A172 (cell line): ENCODE results near the gene CSTPP1. TPM values are rescaled to one million over a fixed set of nuclear protein-coding genes. Genes with fewer than 3 reads are reported as not detected.
A peak's percentile ranks its signal among the peaks of the same experiment; 100 is the strongest.
"Not testable (repeated sequence)": the region's sequence is repeated elsewhere in the genome, so short reads cannot be mapped to it uniquely, and the experiment has no call there.

Experiments
- DNase-seq: peaks from one replicate; pipeline ENCODE4 v3.0.0-alpha.2; 2015; ENCODE audit warnings: low spot score
- total RNA-seq: library from RNA; depleted of rRNA; stranded (reverse); fragments of >200 nt; shearing (Covaris generic); gene quantifications from 2 replicates; pipeline ENCODE4 v1.2.3, GENCODE V29; 2014

CSTPP1 gene
- total RNA-seq, 1 experiment from 2014 or later: 51.0 TPM

- not testable (repeated sequence) for DNase-seq
Measured at GRCh38 chr11:46989810-46990487, 53.4 kb downstream of the CSTPP1 start.

DNA sequence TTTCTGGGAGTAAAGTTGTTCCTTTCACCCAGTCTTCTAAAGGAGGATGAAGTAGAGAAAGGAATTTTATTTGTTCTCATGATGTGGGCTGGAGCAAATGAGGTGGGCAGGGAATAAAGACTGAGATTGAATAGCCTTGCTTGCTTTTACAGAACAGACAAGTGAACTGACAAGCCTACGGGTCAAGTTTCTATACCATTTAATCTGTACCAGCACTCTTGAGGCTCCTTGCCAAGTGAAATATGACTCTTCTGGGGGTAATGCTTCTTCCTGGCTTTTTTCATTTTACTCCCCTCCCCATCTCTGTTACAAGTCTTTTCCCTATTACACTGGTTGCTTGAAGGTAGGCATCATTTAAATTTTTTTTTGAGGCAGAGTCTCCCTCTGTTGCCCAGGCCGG lies 54.8 kb downstream of the CSTPP1 start:
- DNase-seq: no peak

GRCh38 chr11:46992386-46992785 lies 55.8 kb downstream of the CSTPP1 start:
- DNase-seq: not testable (repeated sequence)

DNA sequence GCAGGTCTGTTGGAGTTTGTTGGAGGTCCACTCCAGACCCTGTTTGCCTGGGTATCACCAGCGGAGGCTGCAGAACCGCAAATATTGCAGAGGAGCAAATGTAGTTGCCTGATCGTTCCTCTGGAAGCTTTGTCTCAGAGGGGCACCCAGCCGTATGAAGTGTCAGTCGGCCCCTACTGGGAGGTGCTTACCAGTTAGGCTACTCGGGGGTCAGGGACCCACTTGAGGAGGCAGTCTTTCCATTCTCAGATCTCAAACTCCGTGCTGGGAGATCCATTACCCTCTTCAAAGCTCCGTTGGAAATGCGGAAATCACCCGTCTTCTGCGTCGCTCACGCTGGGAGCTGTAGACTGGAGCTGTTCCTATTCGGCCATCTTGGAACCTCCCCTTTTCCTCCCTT lies 61.2 kb downstream of the CSTPP1 start:
- not testable (repeated sequence) for DNase-seq

DNA sequence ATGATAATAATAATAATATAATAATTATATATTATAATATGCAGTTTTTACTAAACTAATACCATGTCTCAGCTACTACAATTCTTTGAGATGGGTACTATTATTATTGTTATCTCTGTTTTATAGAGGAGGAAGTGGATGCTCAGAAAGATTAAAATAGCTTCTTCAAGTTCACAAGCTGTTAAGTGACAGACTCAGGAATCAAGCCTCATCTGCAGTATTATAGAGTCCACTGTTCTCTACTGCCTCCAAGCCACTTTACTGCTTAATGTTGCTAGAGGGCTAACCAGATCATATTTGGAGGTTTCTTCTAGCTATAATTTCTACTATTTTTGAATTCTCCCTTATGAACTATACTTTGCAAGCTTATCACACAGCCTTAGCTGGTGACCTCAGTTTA lies 62.7 kb downstream of the CSTPP1 start:
- DNase-seq: no peak

DNA sequence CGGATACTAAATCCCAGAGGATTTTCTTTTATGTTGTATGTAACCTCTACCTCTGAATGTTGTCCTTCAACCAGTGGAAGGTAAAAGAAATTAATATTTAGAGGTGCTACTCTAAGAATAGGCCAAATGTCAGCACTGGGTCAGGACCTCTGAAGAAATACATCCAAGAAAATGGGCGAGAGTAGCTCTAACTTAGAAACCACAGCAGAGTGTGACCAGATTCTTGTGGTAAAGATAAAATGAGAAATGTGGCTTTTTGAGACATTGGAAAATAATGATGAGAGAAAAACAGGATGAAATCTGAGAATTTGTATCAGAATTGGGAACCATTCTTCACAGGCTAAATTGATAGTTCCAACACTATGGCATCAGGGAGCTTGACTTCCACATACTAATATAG lies 63.5 kb downstream of the CSTPP1 start:
- DNase-seq: no peak

DNA sequence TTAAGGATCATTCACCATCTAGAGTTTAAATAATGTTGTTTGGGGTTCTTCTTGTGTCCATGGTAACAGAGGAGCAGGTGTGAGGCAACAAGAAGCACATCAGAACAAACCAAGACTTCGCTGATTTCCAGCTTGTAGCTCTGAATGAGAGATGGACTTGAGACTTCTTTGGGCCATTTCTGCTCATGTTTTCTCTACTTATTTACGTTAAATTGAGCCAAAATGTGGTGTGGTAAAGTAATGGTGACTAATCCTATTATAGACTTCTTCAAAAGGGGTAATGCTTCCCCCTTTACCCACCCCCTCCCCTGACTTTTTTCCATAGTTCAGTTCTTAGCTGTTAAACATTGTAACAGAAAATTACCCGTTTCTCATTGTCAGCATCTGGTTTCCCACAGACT lies 65.2 kb downstream of the CSTPP1 start:
- DNase-seq: no peak

DNA sequence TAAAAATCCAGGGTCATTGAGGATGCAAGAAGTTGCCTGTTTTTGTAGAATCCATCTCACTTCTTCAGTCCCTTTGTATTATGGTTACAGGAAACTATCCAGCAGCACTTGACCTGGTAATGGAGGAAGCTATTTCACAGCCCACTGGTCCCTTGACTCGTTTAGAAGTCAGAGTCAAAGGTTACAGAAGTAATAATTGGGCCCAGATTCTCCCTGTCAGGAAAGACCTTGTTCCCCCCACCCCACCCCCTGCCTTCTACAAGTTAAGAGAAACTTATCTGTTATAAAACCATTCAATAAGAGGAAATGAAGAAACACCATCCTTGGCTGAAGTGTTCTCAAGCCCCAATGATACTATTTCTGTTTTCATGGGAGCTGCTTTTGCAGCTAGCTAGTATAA lies 65.8 kb downstream of the CSTPP1 start:
- no peak for DNase-seq

GRCh38 chr11:47003180-47003877 lies 66.8 kb downstream of the CSTPP1 start:
- DNase-seq: no peak

GRCh38 chr11:47004595-47005033 lies 68.1 kb downstream of the CSTPP1 start:
- DNase-seq: peak; percentile 76

DNA sequence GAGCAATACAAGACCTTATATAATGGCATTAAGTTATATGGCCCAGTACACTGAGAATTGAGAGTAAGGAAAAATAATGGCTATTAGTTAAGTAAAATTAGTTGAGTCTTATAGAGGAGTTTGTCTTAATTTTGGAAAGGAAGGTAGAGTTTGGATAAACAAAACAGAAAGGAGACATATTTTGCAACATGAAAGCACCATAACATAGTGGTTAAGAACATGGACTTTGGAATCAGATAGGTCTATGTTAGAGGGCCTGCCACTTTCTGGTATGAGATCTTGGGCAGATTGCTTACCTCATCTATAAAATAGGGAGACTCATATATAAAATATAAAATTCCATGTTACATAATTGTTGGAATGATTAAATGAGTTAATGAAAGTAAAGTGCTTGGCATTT lies 68.9 kb downstream of the CSTPP1 start:
- DNase-seq: no peak

- no peak for DNase-seq
Measured at GRCh38 chr11:47007579-47007978, 71.0 kb downstream of the CSTPP1 start.

DNA sequence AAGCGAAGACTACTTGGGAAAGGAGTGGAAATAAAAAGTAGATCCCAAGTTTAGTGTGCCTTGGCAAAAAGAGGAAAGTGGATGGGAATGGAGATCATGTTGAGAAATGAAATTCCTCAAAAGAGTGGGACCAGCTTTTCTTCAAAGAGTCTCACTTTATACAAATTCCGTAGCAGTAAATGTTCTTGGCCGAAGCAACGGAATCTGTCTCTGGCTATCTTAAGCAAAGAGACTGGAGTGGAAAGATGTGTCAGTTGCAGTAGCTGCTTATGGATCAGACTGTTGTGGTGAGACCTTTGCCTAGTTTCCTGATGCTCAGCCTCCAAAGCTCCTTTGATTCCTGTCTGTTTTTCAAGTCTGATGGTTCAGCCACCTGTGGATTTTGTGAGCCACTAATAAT lies 73.6 kb downstream of the CSTPP1 start:
- no peak for DNase-seq

DNA sequence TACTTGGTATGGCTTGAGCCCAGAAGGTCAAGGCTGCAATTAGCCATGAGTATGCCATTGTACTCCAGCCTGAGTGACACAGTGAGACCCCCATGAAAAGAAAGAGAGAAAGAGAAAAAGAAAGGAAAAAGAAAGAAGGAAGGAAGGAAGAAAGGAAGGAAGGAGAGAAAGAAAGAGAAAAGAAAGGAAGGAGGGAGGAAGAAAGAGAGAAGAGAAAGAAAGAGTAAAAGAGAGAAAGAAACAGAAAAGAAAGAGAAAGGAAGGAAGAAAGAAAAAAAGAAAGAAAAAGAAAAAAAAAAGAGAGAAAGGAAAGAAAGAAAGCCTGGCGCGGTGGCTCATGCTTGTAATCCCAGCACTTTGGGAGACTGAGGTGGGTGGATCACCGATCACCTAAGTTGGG lies 77.5 kb downstream of the CSTPP1 start:
- no peak for DNase-seq

DNA sequence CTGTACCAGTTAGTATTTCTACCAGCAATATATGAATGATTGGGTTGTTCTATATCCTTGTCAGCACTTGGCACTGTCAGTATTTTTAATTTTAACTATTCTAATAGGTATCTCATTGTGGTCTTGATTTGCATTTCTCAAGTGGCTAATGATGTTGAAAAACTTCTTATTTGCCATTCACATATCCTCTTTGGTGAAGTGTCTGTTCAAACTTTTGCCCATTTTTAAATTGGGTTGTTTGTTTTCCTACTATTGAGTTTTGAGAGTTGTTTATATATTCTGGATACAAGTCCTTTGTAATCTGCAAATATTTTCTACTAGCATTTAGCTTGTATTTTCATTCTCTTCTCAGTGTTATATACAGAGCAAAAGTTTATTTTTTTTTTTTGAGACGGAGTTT lies 82.1 kb downstream of the CSTPP1 start:
- no peak for DNase-seq

DNA sequence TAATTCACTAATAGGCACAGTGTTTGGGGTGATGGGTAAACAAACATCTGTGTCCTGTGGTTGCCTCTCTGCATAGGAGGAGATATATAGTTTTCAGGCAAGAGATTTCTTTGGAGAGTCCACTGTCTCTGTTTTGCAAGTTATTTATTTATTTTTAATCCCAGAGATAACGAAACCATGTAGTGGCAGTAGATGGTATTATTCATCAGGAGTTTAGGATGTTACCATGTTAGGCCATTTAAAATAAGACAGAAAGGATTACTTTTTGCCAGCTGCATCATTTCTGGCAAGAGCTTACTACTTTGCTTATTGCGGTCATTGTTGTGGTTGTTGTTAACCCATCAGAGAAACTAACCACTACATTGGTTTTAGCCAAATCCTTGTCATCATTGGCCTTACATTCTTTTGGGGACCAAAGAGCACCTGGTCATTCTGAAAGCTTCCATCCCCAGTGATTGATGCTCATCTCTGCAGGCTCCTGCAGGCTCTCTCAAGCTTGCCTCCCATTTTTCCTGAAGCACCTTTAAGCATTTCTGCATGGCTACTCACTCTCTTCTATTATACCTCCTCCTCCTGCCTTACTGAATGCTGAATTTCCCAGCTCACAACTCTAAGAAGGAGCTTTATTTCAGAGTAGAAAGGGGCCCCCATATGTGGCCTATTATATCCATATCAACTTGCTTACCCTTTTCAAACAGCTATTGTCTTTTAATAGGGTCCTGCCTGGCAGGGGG lies 84.4 kb downstream of the CSTPP1 start:
- DNase-seq: peak; percentile 21

- no peak for DNase-seq
Measured at GRCh38 chr11:47021527-47021818, 84.9 kb downstream of the CSTPP1 start.

DNA sequence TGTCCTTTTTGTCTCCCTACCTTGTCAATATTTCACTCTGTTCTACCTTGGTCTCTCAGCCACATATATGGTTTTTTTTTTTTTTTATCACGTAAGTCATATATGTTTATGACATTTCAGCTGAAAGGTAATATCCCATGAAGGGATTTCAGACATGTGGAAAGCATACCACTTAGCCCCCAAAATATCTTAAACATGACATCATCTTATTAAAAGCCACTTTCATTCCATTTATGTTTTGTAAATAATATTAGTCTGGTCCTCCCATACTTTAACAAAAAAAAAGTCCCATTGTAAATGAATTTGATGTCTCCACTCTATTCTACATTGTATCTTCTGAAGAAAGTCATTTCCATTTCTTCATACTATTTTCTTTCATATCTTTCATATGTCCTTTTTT lies 85.4 kb downstream of the CSTPP1 start:
- no peak for DNase-seq

DNA sequence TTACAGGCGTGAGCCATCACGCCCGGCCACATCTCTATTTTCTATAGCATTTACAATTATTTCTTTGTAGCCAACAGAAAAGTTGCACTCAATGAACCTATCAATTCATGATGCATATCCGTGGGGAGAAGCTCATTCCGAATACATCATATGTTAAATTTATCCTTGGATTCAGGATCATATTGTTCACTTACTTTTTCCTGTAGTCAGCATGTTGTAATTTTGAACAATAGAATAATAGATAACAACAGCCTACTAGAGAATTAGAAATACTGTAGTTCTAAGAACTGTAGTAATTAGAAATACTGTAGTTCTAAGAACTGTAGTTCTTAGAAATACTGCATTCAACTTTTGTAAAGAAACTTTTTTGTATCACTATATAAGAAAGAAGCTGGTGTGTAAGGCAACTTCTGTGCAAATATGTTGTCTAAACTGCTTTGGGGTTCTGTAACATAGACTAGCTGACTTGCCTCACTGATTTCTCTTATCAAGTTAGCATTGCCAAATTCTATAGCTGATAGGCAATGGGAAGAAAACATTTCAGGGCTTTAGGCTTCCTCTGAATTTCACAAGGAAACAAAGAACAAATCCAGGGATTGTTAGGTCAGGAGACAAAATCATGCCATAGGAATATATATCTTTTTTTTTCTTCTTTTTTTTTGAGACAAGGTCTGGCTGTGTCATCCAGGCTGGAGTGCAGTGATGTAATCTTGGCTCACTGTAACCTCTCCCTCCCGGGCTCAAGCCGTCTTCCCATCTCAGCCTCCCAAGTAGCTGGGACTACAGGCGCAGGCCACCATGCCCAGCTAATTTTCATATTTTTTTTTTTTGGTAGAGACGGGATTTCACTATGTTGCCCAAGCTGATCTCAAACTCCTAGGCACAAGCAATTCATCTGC lies 91.9 kb downstream of the CSTPP1 start:
- no peak for DNase-seq

GRCh38 chr11:47033439-47033838 lies 96.9 kb downstream of the CSTPP1 start:
- DNase-seq: no peak

DNA sequence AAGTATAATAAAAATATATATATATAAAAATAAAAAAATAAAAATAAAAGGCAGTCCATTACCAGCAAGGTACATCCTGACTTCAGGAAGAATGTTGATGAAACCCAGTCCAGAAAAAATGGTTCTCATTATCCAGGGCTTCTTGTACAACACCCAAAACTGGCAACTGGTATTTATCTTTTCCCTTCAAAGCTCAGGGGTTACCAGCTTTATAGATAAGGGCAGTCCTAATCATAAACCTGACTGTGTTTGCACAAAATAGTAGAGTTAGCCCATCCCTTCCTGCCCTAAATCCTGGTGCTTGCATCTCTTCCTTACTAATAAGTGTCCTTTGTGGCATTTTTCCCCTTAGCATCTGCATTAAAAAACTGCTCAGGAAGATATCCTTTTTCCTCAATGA lies 97.5 kb downstream of the CSTPP1 start:
- DNase-seq: no peak

DNA sequence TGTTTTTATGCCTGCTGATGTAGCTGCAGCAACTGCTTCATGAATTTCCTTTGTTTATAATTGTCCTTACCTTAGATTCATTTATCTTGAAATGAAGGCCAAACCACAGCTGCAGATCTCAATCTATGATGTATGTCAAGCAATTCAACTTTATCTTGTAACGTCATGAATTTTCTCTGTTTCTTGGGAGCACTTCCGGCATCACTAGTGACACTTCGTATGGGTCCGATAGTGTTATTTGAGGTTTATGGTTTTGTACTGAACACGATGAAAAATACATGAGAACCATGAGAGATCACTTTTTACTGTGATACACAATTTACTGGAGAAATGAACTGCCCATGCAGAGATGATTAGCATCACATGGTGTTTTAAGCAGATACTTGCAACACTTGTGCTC lies 98.5 kb downstream of the CSTPP1 start:
- no peak for DNase-seq
